HG03280 (cell line): Measurements from ENCODE around the gene ELP4.

Experiments used
- ATAC-seq: cut with Tn5 transposase; IDR thresholded peaks from one replicate; pipeline ENCODE4 v1.9.1; 2021; ENCODE audit warnings: mild to moderate bottlenecking, moderate library complexity; ENCODE audit not compliant: unreplicated experiment

Gene ELP4

DNA sequence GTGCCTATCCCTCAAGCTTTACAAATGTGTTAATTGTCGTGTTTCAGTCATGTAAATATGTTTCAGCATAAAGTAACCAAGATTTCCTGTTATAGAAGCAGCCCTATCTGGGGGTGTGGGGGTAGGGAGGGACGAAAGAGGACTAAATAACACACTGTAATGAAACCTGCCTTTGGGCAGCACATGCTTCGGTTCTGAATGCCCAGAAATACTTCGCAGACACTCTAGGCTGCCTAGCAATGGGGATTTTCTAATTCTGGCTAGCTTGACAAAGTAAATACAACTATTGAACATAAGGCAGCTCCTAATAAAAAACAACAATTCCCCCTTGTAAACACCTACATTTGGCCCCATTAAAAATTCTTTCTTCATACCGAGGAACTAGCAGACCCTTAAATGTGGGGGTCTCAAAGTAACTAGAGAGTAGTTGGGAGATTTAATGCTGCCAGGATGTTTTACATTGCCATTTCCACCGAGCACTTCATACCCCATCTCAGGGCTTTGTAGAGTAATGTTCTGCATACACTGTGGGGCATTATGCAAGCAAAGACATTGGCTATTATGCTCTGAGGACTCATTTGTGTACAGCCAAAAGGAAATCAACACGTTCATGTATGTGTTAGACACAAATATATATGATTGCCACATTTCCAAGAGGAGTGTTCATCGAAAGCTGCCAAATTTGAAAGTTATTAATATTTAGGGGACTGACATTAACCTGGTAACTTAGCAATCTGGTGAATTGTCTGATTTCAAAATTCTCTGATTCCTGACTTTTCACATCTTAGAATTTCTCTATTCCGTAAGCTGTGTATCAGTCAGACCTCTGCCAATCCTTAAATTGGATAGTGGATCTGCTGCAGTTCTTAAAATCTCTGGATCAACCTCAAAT is 259.4 kb downstream of the ELP4 start:
- ATAC-seq: no peak

DNA sequence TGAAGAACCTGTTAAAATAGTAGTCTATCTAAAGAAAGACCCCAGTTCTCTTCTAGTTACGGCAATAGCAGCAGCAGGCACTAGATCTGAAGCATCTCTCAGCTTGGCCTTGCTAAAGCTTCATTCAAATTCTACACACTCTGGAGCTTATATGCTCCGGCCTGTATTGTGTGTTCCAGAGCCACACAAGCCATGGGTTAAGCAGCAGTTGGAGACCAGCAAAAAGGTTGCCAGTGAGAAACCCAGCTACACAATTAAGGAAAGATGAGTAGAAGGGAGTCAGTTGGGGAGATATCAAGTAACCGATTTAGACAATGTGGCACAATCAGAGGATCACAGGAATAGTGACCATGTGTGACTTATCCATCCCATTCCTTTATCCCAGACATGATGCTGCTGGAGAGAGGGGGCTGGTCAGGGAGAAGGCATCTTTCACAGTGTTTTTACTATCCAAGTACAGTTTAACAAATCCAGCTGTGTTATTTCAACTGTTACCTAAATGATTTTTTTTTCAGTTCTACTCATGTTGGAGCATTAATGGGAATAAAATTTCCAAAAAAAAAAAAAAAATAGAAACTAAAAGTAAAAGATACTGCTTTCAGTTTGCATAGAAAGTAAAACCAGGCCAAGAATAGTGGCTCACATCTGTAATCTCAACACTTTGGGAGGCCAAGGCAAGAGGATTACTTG is 260.6 kb downstream of the ELP4 start:
- ATAC-seq: no peak

DNA sequence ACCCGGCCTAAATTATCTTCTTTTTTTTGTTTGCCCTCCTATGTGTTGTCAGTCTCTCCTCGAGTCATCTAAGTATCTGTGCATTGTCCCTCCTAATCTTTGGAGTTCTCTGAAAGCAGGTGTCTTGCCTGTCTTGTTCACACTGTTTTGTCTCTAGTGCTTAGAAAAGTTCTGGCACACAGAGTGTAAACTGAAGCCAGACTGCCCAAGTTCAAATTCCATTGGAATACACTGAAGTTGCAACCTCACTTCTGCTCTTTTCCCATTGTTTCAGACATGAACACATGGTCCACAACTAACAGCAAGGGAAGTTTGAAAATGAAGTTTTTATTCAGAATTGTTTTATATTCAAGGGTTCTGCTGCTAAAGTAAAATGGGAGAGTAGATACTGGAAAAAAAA is 262.8 kb downstream of the ELP4 start:
- no peak for ATAC-seq

DNA sequence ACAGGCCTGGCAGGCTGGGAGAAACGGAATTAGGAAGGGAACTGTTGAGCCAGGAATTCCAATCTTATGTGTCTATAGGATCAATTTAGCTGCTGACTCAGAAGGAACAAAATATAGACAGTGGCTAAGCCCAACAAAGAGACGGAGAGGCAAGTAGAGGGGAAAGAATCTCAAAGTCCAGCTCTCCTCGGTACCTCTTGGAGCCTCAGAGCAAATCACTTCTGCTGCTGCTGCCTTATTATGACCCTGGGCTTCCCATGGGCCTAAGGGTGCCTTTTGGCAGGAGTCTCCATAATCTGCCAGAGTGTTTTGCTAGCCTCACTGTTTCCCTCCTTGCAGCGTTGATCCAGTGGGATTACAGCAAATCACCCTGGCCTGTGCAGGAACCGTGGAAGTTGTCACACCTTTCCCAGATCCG is 269.8 kb downstream of the ELP4 start:
- no peak for ATAC-seq

DNA sequence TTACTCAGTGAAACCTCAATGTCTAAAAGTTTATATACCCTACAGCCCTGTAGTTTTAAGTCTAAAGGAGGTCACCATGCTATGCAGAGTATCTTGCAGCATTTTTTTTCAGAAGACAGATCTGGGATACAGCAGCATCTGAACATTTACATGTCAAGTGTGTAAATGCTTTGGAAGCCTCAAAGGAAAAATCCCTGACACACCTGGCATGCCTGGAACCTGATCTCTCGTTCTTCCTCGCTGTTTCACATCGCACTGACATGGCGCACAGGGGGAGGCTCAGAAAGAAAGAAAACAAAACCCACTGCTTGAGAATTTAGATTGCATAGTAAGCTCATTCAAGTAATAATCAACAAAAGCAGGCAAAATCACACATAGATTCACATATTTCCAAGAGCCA is 270.5 kb downstream of the ELP4 start:
- ATAC-seq: no peak

DNA sequence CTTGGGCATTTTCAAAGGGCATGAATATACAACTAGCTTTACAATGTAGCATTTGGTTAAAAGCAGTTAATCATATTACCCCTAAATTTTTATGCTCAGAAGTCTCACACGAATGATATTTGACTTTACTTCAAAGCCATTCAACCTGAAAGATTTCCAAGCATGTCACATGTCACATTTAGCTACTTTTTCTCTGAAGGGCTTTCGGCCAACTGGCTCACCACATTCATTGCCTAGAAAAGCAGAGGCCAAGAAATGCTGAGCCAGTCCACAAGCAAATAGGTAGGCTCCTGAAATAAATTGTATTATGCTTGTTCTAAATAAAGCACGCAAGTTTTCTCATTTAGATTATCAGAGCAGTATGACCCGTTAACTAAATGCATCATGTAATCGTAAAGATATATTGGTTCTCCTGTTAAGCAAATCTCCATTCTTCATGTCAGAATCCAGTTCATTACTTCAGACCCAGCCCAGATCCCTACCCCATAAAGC is 271.0 kb downstream of the ELP4 start:
- ATAC-seq: no peak

DNA sequence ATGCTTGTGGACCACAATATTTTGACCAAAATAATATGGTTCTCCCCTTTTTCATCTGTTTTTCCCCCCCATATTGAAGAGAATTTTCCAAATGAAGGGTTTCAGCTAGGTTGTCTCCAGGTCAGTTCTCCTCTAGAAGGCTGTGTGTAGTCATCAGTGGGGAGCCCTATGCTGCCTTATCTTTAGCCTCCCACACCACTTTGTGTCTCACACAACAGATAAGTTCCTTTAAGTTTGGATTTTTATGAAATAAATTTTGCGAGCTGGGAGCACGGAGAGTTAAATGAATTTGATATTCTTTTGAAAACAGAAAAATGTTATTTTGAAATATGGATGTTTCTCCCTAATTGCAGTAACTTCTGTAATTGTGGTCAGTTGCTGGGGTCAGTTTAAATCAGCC is 272.7 kb downstream of the ELP4 start:
- ATAC-seq: no peak

DNA sequence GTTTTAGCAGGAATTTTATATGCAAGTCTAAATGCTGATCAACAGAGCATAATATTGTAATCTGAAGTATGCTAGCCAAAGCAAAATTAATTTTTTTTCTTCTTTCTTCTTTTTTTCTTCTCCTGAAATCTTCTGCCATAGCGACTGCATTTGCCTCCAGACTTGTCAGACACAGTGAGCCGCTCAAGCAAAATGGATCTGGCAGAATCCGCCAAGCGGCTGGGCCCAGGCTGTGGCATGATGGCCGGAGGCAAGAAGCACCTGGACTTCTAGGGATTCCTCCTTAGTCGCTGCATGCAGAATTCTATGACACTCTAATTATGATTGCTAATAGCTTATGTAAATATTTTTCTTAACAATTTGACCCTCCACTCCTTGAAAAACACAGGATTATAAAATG is 273.7 kb downstream of the ELP4 start:
- ATAC-seq: no peak

DNA sequence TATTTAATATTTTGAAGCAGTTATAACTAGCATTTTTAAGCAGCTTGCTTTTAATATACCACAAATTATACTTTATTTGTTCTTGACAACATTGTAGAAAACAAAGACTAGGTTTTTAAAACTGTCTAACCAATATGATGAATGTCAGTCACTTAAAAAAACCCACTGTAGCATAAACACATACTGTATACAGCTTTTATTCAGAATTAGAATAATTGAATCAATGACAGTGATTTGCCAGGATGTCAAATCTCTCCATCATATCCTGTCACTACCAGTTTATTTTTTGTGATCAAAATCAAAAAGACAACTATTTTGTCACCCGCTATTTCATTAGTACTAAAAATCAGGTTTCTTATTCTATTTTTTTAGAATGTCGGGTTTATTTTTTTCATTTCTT is 275.0 kb downstream of the ELP4 start:
- ATAC-seq: no peak

DNA sequence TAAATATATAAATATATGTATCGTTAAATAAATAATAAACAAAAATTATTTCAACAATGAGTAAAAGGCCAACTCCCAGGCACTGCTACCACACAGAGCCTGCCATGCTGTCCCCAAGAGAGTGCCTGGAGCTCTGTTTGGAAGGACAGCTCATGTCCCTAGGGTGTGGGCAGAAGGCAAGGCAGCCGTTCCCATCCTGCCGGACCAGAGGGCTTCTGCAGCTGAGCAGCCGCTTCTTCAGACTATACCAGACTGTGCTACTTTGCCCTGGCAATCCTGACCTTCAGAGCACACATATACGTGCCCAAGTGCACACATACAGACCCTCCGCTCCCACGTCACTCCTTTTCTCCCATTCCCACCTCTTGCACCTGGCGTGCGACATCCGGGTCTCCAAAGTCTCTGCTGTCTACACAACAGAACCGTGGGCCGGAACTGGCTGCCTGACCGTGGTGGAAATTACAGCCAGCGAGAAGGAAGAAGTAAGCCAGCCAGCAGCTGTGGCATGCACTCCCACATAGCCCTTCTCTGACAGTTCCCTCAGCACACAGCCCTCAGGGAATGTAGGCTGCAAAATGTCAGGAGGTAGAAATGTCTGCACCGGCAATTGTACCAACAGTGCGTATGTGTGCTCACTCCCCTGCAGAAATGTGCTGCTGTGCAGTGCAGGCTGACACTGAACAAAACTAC is 277.6 kb downstream of the ELP4 start:
- no peak for ATAC-seq

DNA sequence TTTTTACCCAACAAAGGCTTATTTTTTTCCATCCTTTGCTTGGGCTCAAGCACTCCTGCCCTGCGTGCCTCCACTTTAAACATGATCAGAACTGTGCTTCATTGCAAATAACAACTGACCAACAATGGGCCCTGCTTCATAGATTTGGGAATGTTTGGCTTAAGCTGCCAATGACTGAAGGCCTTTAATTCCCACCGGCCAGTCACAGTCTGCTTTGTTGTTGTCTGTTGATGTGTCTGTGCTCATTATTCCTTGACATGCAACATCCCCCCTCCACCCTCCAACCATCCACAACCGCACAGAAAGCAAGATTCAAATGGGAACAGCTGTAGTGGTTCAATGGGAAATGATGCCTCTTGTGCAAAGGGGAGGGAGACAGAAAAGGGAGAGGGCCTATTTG is 278.5 kb downstream of the ELP4 start:
- no peak for ATAC-seq

DNA sequence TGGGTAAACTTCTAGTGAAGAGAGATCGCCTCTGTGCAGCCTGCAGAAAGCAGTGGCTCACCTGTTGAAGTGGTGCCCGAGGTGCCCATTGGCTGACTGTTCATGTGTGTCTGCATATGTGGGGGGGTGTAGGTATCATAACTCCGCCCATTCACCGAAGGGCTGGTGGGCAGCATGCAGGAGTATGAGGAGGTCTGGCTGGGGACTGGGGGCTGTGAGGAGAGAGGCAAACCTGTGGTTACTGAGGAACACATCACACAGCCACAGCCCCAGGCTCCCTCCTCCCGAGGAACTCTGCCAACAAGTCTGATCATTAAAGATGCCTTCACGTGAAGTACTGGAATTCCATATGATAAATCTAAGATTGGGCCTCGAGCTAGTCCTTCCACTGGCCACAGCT is 281.1 kb downstream of the ELP4 start:
- no peak for ATAC-seq

DNA sequence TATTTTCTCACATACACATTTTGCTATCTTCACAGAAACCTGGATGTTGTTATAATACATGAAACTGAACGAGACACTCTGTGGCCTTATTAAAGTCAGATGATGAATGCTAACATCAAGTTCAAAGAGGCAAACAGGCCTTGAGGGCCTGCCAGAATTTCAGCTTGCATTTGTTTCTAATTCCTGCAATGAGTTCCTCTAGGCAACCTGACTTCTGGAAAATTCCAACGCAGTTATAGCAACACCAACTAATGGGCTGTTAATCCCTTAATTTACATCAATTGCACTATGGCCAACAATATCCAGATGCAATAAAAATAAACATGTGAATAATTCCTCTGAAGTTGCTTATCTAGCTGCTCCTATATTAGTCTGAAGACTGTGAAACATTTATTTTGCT is 282.5 kb downstream of the ELP4 start:
- no peak for ATAC-seq

DNA sequence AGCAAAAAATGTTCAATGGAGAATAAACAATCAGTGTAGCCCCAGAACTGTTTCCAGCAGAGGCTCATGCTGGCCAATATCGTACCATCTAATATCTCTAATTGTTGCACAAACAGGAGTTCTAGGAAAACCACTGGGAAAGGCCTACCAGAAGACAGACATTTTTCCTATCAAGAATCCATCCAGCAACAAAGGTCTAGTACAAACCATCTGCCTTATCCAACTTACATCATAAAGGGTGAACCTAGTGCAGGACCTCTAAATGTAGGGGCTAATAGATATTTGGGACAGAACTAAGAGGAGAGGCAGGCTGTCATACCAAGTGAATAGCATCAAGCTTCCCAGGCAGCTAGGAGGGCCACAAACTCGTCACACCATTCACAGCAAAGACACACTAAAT is 282.9 kb downstream of the ELP4 start:
- ATAC-seq: no peak

DNA sequence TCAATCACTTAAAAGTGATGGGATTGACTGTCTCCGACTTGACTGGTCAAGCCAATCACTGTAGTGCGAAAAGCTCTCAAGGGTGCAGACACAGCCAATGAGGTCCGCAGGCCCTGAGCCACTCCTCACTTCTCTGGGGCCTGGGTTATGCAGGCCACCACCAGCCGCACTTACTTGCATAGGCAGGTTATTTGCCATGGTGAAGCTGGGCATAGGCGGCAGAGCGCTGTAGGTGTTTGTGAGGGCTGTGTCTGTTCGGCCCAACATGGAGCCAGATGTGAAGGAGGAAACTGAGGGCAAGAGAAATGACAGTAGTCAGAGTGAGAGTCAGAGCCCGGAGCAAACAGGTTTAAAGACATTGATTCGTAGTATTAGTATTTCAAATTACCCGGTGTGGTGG is 283.7 kb downstream of the ELP4 start:
- no peak for ATAC-seq

DNA sequence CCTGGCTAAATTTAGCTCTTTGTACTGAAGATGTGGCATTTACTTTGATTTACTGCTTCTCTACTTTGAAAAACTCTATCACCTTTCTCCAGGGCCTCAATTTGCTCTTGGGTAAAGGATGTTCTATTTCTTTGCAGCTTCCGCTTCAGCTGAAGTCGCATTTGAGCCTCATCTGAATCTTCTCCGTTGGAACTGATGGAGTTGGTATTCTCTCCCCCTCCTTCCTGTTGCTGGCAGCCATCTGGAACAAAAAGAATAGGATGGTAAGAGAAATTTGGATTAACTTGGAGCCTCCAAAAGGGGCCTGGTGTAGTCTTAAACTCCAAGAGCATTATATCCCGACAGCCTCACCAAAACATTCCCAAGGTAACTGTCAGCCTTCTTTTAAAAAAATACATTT is 285.0 kb downstream of the ELP4 start:
- no peak for ATAC-seq

DNA sequence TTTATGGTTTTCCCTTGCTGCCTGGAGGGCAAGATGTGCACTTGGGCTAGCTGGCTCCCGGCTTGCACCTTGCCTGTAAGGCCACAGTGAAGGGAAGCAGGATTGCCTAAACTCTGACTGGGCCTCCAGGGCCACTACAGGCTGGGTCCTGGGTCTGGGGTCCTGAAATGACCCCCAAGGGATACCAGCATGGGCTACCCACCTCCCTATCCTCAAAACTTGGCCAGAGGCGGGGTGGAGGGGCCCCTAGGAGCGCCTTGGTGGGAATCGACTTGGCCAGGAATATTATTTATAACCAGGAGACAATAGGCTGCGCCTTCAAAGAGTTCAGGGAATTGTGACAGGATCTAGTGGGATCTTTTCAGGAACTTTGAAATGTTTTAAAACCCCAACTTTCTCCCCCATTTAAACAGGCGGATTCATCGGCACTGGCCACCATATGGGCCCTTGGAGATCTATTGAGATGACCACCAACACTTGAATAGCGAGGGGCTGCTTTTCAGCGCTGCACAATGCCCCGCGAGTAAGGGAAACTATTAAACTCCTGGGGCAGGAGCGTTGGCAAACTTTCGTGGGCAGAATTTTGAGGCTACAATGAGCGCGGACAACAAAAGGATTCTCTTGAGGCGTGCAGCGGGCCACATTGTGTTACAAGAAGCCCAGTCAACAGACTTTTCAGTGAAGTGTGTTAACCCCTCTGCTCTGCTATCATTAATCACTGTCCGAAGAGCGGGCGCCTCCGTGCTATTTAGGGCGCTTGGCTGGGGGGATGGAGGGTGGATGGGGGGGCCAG is 286.3 kb downstream of the ELP4 start:
- ATAC-seq: no peak

DNA sequence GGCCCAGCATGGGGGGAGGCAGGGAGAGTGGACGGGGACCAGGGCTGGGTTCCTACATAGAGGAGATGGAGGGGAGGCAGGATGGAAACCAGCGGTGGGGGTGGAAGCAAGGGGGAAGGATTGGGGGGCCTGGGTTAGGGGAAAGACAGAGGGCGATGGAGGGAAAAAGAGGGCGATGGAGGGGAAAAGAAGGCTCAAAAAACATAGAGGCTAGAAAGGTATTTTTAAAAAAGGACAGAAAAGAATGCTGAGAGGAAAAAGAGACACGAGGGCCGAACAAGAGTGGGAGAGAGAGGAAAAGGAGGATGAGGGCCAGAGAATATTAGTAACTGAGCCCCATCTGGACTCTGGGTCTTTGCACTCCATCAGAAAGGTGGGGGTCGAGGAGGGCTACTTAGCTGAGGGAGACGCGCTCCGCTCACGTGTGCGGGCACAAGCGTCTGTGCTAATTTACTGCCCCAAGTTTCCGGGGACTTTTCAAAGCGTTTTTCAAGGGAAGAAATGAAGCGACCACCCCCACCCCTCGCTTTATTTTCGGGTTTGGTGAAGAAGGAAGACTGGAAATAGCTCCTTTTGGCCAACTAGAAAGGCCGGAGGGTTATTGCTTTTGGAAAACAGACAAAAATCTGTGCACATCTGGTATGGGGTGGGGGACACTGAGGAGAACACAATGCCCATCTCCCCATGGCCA is 287.1 kb downstream of the ELP4 start:
- ATAC-seq: no peak

DNA sequence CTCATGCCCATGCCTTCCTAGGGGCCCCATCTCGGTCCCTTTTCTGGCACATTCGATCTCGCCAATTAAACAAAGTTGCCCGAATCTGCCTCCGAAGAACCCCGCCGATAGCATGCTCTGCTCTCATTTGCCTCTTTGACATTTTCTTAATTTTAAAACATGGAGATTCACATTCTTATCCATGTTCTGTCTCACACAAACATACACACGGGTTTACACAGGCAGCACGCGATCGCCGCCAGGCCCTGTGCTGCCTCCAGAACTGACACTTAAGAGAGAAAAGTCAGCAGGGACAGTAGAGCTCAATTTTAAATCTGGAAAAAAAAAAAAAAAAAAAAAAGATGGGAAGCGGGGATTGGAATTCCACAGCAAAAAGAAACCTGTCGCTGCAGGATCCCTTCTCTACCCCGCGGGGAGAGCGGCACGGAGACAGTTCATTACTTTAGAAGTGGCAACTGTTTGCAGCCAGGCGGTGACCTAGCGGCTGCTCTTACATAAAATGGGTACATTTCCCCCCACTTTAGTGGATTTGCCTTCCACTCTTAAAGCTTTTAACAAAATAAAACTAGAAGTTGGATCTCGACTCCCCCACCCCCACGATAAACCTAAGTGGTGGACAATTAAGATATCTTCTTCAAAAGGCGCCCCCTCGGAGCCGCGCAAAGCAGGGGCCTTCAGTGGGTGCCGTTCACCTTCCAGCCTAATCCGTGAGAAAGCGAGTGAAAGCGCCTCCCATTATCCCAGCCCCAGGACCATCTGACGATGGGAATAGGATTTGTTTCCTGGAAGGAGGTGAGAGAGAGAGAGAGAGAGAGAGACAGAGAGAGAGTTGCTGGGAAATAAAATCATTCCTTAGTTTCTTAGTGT is 287.9 kb downstream of the ELP4 start:
- ATAC-seq: no peak
